ENCODE results near the gene KCNH1.

Gene KCNH1

GRCh38 chr1:210800301-210800700, 333.6 kb downstream of the KCNH1 start:
- no peak for ATAC-seq
- DNase-seq = no peak

- DNase-seq = no peak
- no peak for ATAC-seq
Observed at GRCh38 chr1:210797422-210797821, 336.5 kb downstream of the KCNH1 start.

DNA sequence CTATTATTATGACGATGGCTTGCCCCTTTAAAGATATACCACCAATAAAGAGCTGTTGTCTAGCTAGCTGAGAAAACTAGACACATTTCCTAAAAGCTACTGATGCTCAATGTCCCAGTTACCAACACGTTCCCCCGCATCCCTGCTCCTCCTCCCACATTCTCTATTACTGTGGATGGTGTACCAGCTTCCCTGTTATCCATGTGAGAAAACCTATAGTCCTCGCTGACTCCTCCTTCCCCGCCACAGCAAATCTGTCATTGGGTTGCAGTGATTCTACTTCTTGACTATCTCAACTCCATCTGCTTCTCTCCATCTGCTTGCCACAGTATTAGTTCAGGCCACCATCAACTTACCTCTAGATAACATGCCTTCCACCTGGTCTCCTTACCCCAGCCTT, 337.5 kb downstream of the KCNH1 start:
- ATAC-seq (no peak), DNase-seq (no peak)

GRCh38 chr1:210794445-210794844, 339.5 kb downstream of the KCNH1 start:
- DNase-seq (no peak), ATAC-seq (no peak)

DNA sequence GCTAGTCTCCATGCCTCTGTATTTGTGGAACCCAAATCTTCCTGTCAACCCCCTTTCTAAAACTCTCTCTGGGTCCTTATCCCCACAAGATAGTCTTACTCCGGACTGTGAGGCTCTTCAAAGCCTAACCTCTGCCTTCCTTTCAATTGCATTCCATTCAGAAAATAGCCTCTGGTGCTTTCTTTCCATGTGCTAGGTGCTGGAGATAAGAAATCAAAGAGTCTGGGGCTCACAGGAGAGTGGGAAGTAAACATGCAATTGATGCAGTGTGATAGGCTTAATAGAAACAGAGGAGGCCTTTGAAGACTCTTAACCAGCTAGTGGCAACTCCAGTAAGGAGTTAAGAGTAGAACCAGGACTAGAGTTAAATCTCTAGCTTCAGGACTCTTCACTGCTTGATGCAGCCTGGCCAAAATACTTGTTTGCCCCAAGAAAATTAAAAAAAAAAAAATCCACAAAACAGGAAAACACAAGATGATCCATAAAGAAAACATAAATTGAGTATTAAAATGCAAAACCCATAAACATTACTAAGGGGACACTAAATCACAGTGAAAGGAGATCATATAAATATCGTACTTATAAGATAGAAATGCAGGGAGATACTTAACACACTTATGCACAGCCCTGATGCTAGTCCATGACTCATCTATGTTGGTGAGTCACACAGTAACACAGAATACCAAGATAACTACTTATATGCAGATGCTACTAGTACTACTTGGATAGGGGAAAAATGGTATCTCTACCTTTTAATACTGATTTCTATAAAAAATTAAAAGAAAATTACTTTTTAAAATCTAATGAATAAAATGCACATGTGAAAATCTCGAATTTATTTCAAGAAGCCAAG, 341.5 kb downstream of the KCNH1 start:
- DNase-seq = no peak
- peak; percentile 55 for ATAC-seq

GRCh38 chr1:210790196-210790595, 343.8 kb downstream of the KCNH1 start:
- DNase-seq (no peak), ATAC-seq (no peak)

DNA sequence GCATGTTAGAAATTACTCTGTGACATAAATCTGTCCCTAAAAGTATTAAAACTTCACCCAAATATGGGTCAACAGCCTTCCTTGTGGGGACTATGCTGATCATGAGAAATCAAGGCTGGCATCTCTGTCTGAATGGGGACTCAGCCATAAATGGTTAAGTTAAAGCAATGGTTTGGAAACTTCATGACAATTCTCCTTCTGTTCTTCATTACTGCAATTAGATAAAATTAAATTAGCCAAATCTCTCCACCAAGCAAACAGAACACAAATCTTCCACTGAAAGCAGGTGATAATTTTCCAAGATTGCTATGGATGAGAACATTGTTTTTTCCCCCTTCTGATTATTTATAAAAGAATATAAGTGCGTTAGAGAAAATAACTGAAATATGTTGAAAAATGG, 346.1 kb downstream of the KCNH1 start:
- ATAC-seq = no peak

GRCh38 chr1:210786546-210786945, 347.4 kb downstream of the KCNH1 start:
- no peak for DNase-seq
- no peak for ATAC-seq

More for the DNA sequence above, 346.1 kb downstream of the KCNH1 start:
- DNase-seq = no peak

- ATAC-seq (no peak), DNase-seq (no peak)
Observed at GRCh38 chr1:210783925-210784324, 350.0 kb downstream of the KCNH1 start.

DNA sequence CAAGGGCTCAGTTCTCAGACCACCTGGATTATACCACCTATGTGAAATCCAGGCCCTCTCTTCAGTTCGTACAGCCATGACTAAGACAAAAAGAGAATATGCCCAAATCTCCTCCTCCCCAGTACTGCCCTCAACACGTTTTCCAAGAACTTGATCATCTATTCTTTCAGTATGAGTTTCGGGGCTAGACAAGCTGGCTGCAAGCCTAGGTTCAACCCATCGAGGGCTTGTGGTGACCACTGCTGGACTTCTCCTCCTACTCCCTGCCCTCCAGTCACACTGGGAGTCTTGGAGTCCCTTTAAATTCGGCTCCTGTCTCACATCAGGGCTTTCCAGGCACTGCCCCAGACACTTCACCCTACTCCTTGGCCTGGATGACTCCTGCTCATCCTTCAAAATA, 352.3 kb downstream of the KCNH1 start:
- no peak for DNase-seq
- no peak for ATAC-seq

DNA sequence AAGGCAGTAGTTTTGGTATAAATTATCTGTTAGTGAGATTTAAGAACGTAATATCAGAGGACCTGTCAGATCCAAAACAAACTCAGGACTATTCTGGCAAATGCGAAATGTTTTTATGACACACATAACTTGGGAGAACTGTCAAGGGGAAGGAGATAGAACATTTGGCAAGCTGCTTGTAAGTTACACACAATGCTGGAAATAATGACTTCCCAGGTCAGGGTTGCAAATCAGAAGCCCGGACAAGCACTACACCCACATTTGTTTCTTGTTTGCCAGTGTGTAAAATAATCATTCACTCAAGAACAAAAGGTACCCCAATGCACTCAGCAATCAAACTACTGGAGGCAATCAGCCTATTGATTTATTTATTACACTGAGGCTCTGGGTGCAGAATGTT, 354.7 kb downstream of the KCNH1 start:
- DNase-seq = no peak
- no peak for ATAC-seq

GRCh38 chr1:210777914-210778313, 356.0 kb downstream of the KCNH1 start:
- no peak for DNase-seq
- no peak for ATAC-seq

GRCh38 chr1:210776712-210777111, 357.2 kb downstream of the KCNH1 start:
- ATAC-seq (no peak), DNase-seq (no peak)

DNA sequence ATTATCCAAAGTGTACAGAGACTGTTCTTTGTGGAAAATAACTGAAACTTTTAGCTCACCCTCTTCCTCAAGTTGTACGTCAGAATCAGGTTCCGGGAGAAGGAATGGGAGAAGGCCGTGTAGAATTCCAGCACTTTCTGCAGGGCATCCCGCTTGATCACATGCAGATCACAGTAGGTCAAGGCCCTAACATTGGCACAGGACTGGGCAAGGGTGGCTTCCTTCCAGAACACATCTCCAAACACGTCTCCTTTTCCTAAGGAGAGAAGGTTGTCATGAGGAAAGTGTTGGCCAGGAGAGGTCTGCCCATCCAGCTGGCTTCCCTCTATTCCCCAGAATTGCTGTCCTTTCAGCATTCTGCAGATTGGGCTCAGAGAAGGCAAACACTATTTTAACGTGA, 358.7 kb downstream of the KCNH1 start:
- DNase-seq = no peak
- no peak for ATAC-seq

DNA sequence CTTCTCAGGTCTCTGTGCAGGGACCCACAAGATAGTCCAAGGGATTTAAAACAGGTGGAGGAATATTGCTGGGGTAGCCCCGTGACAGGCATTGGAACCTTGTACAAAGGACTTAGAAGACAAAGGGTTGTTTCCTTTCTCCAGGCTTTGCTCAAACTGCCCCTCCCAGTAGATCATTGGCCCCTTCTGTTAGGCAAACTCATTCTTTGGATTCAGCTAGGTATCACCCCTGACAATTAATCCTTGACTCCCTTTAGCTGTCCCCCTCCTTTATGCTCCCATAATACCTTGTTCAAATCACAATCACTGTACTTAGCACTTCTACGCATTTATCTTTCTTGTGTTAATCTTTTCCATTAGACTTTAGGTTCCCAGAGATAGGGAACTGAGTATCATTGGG, 360.5 kb downstream of the KCNH1 start:
- ATAC-seq (no peak), DNase-seq (no peak)

GRCh38 chr1:210771131-210771530, 362.8 kb downstream of the KCNH1 start:
- no peak for DNase-seq
- no peak for ATAC-seq

DNA sequence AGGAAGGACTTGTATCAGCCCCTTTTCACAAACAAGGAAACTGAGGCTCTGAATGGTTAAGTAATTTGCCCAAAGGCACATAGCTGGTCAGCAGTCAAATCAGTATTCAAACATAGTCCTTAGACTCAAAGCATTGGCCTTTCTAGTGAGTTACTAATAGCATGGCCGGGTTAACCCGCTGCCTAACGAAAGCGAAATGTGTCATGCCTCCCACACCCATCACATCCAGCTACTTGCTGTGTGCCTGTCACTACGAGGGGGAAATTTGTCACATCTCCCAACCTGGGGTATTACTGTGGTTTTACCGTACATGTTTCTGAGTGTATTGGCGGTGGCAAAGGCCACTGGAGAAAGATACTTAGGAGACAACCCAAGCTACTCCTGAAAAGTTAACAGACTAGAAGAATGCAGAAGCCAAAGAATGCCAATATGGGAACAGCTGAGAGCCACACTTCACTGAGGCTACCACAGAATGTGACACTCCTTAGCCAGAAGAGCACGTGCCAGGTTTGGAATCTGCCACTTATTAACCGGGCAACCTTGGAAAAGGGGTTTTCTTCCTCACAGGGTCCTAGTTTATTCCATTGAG, 363.5 kb downstream of the KCNH1 start:
- no peak for DNase-seq

DNA sequence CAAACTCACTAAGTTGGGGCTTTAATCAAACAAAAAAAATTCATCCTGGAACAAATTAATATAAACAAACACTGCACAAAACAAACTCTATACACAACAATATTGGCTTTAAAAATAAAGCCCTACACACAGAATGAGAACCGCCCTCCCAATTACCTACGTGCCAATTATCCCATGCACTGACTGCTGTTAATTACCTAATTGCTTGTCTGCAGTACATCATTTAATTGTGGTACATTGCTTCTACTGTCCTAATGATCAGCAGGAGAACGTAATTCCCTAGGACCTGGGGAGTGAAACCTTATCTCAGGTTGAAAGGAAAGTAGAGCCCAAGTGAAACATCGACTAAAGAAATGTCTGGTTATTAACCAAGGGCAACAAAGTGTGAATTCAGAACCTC, 364.5 kb downstream of the KCNH1 start:
- DNase-seq = no peak
- no peak for ATAC-seq

More for the DNA sequence above, 363.5 kb downstream of the KCNH1 start:
- no peak for ATAC-seq

DNA sequence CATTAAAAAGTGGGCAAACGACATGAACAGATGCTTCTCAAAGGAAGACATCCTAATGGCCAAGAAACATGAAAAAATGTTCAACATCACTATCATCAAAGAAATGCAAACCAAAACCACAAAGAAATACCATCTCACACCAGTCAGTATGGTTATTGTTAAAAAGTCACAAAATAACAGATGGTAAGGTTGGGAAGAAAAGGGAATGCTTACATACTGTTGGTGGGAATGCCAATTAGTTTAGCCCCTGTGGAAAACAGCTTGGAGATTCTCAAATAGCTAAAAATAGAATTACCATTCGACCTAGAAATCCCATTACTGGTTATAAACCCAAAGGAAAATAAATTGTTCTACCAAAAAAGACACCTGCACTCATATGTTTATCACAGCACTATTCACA, 369.4 kb downstream of the KCNH1 start:
- ATAC-seq = no peak

DNA sequence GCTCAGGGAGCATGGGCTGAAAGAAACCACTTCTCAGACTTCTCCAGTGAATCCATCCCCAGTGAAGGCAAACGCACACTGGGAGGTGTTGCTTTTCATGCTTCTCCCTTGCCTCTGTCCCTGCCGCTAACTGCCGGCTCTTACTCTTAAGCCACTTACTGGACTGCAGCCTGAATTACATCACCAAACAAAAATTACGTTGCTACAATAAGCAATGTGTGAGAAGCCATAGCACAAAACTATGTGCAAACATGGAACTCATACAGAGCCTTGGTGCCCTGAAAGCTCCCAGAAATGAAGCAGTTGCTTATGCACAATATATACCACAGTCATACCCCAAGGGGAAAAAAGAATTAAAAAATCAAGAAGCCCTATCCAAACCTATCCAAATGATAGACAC, 375.2 kb downstream of the KCNH1 start:
- ATAC-seq (no peak), DNase-seq (no peak)

More for the DNA sequence above, 369.4 kb downstream of the KCNH1 start:
- DNase-seq = no peak

GRCh38 chr1:210758261-210758660, 375.7 kb downstream of the KCNH1 start:
- no peak for ATAC-seq

GRCh38 chr1:210757677-210758076, 376.3 kb downstream of the KCNH1 start:
- no peak for ATAC-seq
- no peak for DNase-seq

More at GRCh38 chr1:210758261-210758660, 375.7 kb downstream of the KCNH1 start:
- no peak for DNase-seq

DNA sequence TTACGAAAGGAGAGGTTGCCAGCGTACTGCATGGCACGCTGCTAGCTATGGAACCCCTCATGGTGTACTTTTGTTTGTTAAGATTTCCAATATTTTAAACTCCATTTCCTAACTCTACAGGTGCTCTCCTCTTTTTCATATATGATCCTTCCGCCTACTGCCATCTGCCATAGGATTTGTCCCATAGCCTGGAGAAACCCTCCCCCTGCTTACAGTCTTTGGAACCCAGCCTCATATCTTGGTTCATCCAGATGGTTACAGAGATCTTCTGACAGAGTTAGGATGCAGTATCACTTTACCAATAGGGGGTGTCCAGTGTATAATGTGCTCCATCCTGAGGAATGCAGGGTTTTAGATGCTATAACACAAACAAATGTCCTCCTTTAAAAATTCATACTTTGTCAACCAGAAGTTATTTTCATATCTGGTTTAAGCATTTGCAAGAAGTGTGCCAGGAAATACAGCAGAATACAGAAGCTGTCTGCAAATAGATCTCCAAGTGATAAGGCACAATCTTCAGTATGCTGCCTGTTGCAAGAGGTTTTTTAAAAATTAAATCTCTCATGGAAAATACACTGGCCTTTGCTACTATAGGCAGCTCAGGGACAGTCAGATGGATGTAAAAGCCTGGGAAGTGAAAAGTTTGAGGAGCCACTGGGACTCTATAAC, 377.8 kb downstream of the KCNH1 start:
- no peak for ATAC-seq
- no peak for DNase-seq

All from stimulated activated naive CD8-positive, alpha-beta T cell treated with anti-CD3 and anti-CD28 coated beads, Interleukin-15, Interleukin-2, amounts not matched to agents 100 U/mL and 50 U/mL, for 24 hours (primary cell).